Stimulated activated CD8-positive, alpha-beta memory T cell treated with anti-CD3 and anti-CD28 coated beads, Interleukin-15, amount 100 ng/mL, for 24 hours (primary cell): Measurements from ENCODE around the gene AKAP13.

Experiments used
- DNase-seq: peaks from one replicate; pipeline ENCODE4 v3.0.0-alpha.2; 2020; ENCODE audit warnings: low read depth

The AKAP13 gene

GRCh38 chr15:85706779-85707518 lies 326.5 kb downstream of the AKAP13 start:
- DNase-seq: no peak

- no peak for DNase-seq
Measured at GRCh38 chr15:85707519-85708338, 327.3 kb downstream of the AKAP13 start.

GRCh38 chr15:85708402-85708941 lies 328.1 kb downstream of the AKAP13 start:
- no peak for DNase-seq

- DNase-seq: no peak
Measured at GRCh38 chr15:85709250-85709649, 328.8 kb downstream of the AKAP13 start.

- DNase-seq: no peak
Measured at GRCh38 chr15:85710340-85710842, 330.0 kb downstream of the AKAP13 start.

GRCh38 chr15:85711580-85712192 lies 331.3 kb downstream of the AKAP13 start:
- no peak for DNase-seq

GRCh38 chr15:85716261-85716660 lies 335.9 kb downstream of the AKAP13 start:
- DNase-seq: no peak

- DNase-seq: no peak
Measured at GRCh38 chr15:85717212-85717611, 336.8 kb downstream of the AKAP13 start.

- DNase-seq: no peak
Measured at GRCh38 chr15:85718271-85718971, 338.0 kb downstream of the AKAP13 start.

- no peak for DNase-seq
Measured at GRCh38 chr15:85718981-85719380, 338.6 kb downstream of the AKAP13 start.

- DNase-seq: no peak
Measured at GRCh38 chr15:85722374-85723152, 342.2 kb downstream of the AKAP13 start.

GRCh38 chr15:85723960-85724945 lies 343.9 kb downstream of the AKAP13 start:
- no peak for DNase-seq

- DNase-seq: no peak
Measured at GRCh38 chr15:85725019-85725418, 344.6 kb downstream of the AKAP13 start.

- DNase-seq: no peak
Measured at GRCh38 chr15:85725564-85725963, 345.2 kb downstream of the AKAP13 start.

GRCh38 chr15:85726454-85726853 lies 346.1 kb downstream of the AKAP13 start:
- no peak for DNase-seq

- no peak for DNase-seq
Measured at GRCh38 chr15:85727068-85727467, 346.7 kb downstream of the AKAP13 start.

GRCh38 chr15:85730001-85730820 lies 349.8 kb downstream of the AKAP13 start:
- DNase-seq: no peak

GRCh38 chr15:85733416-85733815 lies 353.0 kb downstream of the AKAP13 start:
- no peak for DNase-seq

- DNase-seq: no peak
Measured at GRCh38 chr15:85737061-85737460, 356.7 kb downstream of the AKAP13 start.
